Measurements from ENCODE around the gene PPP3CA. TPM values are rescaled to one million over a fixed set of nuclear protein-coding genes. Genes with fewer than 3 reads are reported as not detected.
A peak's percentile ranks its signal among the peaks of the same experiment; 100 is the strongest.

Gene PPP3CA
- polyA plus RNA-seq, 1 donor (not counting 4 experiments of a cell fraction or from before 2014, with no cell fraction given), result 43.3 TPM

DNA sequence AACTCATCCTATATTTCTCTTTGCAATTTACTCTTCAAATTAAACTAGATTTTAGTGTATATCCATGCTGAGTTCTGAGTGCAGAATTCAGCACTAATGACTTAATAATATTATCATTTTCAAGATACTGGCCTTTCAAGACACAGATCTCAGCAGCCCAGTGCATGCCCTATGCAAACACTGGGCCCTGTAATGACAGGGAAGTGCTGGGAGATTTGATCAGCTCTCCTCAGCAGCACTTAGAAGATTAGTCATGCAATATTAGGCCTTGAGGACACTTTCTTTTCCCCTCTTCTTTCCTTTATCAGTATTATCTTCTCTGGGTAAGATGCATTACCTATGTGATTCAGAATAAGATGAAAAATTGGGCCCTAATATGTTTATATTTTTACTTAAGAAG is 207.1 kb downstream of the PPP3CA start:
- Histone ChIP-seq H3K9me1 (ENCODE audit: control insufficient read depth, extremely low read depth, insufficient read depth, low read length) (no peaks in the 10 kb centered on the region), H3K4me2 (ENCODE audit: control insufficient read depth, extremely low read depth, insufficient read depth, low read depth, low read length) (no peak overlapping the region), H3K36me3 (ENCODE audit: control insufficient read depth in 2 of 2, extremely low read depth in 1 of 2, insufficient read depth in 2 of 2, low read length in 2 of 2) (no peaks in the 10 kb centered on the region), H3K4me3 (ENCODE audit: control insufficient read depth in 2 of 3, extremely low read depth in 1 of 3, insufficient read depth in 2 of 3, low read depth in 1 of 3, low read length in 3 of 3) (no peak overlapping the region), H3K27ac (ENCODE audit: control insufficient read depth, insufficient read depth, low read length) (no peak overlapping the region), H3K9ac (ENCODE audit: control insufficient read depth, extremely low read depth, insufficient read depth, low read length) (no peak overlapping the region), H4K20me1 (ENCODE audit: control insufficient read depth, extremely low read depth, insufficient read depth, low read length) (no peaks in the 10 kb centered on the region), H3K4me1 (ENCODE audit: control insufficient read depth, extremely low read depth, insufficient read depth, low read length) (peaks cover 16% of the 10 kb centered on the region), H3K27me3 (ENCODE audit: control insufficient read depth, extremely low read depth, insufficient read depth, low read length) (no peaks in the 10 kb centered on the region), H3K79me2 (ENCODE audit: control insufficient read depth, insufficient read depth, low read length) (peaks cover 24% of the 10 kb centered on the region), H3K9me3 (ENCODE audit: control insufficient read depth, low read depth, low read length) (no peaks in the 10 kb centered on the region), H2AFZ (ENCODE audit: control insufficient read depth, low read length) (no peak overlapping the region)
- TF ChIP-seq, protein P1, sequence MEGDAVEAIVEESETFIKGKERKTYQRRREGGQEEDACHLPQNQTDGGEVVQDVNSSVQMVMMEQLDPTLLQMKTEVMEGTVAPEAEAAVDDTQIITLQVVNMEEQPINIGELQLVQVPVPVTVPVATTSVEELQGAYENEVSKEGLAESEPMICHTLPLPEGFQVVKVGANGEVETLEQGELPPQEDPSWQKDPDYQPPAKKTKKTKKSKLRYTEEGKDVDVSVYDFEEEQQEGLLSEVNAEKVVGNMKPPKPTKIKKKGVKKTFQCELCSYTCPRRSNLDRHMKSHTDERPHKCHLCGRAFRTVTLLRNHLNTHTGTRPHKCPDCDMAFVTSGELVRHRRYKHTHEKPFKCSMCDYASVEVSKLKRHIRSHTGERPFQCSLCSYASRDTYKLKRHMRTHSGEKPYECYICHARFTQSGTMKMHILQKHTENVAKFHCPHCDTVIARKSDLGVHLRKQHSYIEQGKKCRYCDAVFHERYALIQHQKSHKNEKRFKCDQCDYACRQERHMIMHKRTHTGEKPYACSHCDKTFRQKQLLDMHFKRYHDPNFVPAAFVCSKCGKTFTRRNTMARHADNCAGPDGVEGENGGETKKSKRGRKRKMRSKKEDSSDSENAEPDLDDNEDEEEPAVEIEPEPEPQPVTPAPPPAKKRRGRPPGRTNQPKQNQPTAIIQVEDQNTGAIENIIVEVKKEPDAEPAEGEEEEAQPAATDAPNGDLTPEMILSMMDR (optimal IDR thresholded peaks at IDR 0.05 in 1 of 3, IDR thresholded peaks at IDR 0.05 in 1 of 3, conservative IDR thresholded peaks at IDR 0.05 in 1 of 3; ENCODE audit: extremely low read depth in 1 of 3, insufficient read depth in 2 of 3, low read length in 3 of 3), result no peak
- TF ChIP-seq EZH2 (IDR thresholded peaks at IDR 0.05; ENCODE audit: low read length), result no peak
- dilution Hi-C loops (cut with MboI; ENCODE audit: extremely low pct_ligation_motif_present, low sequenced_read_pairs), result no loop called here
- DNase-seq (ENCODE audit: low read depth, low spot score) (no peak), FAIRE-seq (peak; percentile 41)

DNA sequence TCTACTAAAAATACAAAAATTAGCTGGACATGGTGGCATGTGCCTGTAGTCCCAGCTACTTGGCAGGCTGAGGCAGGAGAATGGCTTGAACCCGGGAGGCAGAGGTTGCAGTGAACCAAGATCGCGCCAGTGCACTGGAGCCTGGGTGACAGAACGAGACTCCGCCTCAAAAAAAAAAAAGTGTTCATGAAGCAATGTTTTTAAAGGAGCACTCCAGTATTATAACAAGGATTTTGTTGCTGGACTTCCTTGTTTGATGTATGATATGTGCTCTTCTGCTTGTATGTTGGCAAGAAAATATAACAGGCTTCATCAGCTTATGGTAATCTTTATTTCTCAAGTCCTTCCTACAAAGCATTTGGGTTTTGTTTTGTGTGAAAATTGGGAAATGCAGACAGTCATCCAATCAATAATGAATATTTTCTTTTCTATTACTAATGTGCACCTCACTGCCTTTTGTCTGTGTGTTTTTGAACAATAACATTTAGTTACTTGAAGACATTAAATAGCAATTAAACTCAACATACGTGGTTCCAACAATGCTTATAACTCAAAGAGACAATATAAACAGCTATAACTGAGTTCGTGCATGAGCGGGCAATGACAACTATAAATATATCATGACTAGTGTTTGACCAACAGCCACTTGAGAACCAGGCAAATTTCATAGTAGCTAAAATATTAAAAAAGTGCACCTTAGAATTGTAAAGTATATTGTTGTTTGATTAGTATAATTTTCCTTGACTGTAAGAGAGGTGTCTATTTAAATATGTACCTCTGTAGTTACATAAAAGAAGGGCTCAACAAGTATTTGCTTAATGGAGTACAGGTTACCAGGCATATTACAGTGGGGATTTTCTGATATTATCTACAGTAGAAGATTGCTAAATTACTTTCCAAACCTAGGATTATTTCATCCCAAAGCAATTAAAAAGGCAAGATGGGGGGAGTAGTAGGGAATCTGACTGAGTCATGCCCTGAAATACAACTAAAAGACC is 210.7 kb downstream of the PPP3CA start:
- Histone ChIP-seq H3K4me3 (ENCODE audit: control insufficient read depth in 2 of 3, extremely low read depth in 1 of 3, insufficient read depth in 2 of 3, low read depth in 1 of 3, low read length in 3 of 3) (no peak overlapping the region), H3K79me2 (ENCODE audit: control insufficient read depth, insufficient read depth, low read length) (peaks cover 18% of the 10 kb centered on the region), H3K4me2 (ENCODE audit: control insufficient read depth, extremely low read depth, insufficient read depth, low read depth, low read length) (no peak overlapping the region), H3K9me3 (ENCODE audit: control insufficient read depth, low read depth, low read length) (no peaks in the 10 kb centered on the region), H3K9me1 (ENCODE audit: control insufficient read depth, extremely low read depth, insufficient read depth, low read length) (no peaks in the 10 kb centered on the region), H3K27ac (ENCODE audit: control insufficient read depth, insufficient read depth, low read length) (no peak overlapping the region), H2AFZ (ENCODE audit: control insufficient read depth, low read length) (no peak overlapping the region), H3K27me3 (ENCODE audit: control insufficient read depth, extremely low read depth, insufficient read depth, low read length) (no peaks in the 10 kb centered on the region), H3K4me1 (ENCODE audit: control insufficient read depth, extremely low read depth, insufficient read depth, low read length) (peaks cover 6% of the 10 kb centered on the region), H4K20me1 (ENCODE audit: control insufficient read depth, extremely low read depth, insufficient read depth, low read length) (no peaks in the 10 kb centered on the region), H3K9ac (ENCODE audit: control insufficient read depth, extremely low read depth, insufficient read depth, low read length) (no peak overlapping the region), H3K36me3 (ENCODE audit: control insufficient read depth in 2 of 2, extremely low read depth in 1 of 2, insufficient read depth in 2 of 2, low read length in 2 of 2) (no peaks in the 10 kb centered on the region)
- TF ChIP-seq, protein P1 (optimal IDR thresholded peaks at IDR 0.05 in 1 of 3, IDR thresholded peaks at IDR 0.05 in 1 of 3, conservative IDR thresholded peaks at IDR 0.05 in 1 of 3; ENCODE audit: extremely low read depth in 1 of 3, insufficient read depth in 2 of 3, low read length in 3 of 3), result no peak
- no peak for TF ChIP-seq EZH2 (IDR thresholded peaks at IDR 0.05; ENCODE audit: low read length)
- dilution Hi-C loops (cut with MboI; ENCODE audit: extremely low pct_ligation_motif_present, low sequenced_read_pairs), result no loop called here
- no peak for DNase-seq (ENCODE audit: low read depth, low spot score)
- no peak for FAIRE-seq
